Mucosa of stomach (tissue), 1 donor: ENCODE measurements around the gene LHFPL2.
"Not testable (repeated sequence)": the region's sequence is repeated elsewhere in the genome, so short reads cannot be mapped to it uniquely, and the experiment has no call there.

ENCODE experiments used
- H3K27me3 ChIP-seq: one replicate; pipeline ENCODE4 v1.7.0; 2013; ENCODE audit warnings: mild to moderate bottlenecking, low read length; ENCODE audit not compliant: control insufficient read depth, insufficient read depth
- H3K36me3 ChIP-seq: one replicate; pipeline ENCODE4 v1.7.0; 2013; ENCODE audit warnings: low read length; ENCODE audit not compliant: control insufficient read depth, insufficient read depth
- H3K4me1 ChIP-seq: one replicate; pipeline ENCODE4 v1.7.0; 2013; ENCODE audit warnings: mild to moderate bottlenecking, low read length; ENCODE audit not compliant: control insufficient read depth, insufficient read depth
- H3K4me3 ChIP-seq: one replicate; pipeline ENCODE4 v1.7.0; 2013; ENCODE audit warnings: low read length
- H3K9ac ChIP-seq: one replicate; pipeline ENCODE4 v1.7.0; 2013; ENCODE audit warnings: mild to moderate bottlenecking, low read length, moderate library complexity
- H3K9me3 ChIP-seq: one replicate; pipeline ENCODE4 v1.7.0; 2013; ENCODE audit warnings: mild to moderate bottlenecking, low read length, moderate library complexity; ENCODE audit not compliant: control insufficient read depth
- donor health status: Pancreatic carcinoma.

LHFPL2 gene

DNA sequence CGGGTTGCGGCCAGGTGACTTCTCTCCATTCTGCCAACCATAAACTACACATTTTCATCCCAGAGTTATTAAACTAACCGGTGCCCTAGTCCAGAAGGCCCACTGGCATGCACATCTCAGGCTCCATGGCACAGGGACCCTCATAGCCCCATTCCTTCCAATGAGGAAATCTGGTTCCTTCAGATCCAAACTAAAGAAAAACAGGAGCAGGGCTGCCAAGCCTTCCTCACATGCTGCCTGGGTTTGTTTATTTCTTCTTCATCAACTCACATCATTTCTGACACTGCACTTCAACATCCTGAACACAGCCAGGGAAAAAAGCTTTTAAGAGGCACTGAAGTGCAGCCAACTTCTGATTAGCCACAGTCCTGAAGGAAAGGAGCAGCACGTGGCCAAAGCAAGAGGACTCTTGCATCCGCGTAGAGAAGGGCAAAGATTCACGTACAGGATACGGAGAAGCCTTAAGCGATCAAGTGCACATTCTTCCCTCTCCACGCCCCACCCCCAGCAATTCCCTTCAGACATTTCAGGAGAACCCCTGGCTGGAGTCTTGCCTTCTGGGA, 22.5 kb downstream of the LHFPL2 start:
- Histone ChIP-seq H3K4me1 (peaks cover 4% of the 10 kb centered on the region), H3K27me3 (no peaks in the 10 kb centered on the region), H3K9me3 (no peaks in the 10 kb centered on the region), H3K9ac (no peak overlapping the region), H3K4me3 (no peak overlapping the region), H3K36me3 (peaks cover 4% of the 10 kb centered on the region)

DNA sequence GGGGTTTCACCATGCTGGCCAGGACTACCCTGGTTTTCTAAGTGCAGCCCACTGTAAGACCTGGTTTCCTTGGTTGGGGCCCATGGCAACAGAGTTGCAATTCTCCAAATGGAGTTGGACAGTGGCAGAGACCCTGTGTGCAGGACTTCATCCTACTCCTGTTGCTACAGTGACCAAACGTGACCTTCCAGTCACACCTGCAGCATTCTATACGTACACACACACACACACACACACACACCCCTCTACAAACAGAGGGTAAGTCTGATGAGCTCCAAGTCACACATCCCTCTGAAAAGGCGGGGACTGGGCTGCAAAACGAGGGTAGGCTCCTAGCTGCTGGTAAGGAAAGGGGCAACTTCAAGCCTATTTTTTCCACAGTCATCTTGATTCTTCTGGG, 23.6 kb downstream of the LHFPL2 start:
- Histone ChIP-seq H3K27me3 (no peaks in the 10 kb centered on the region), H3K9me3 (no peaks in the 10 kb centered on the region), H3K9ac (no peak overlapping the region), H3K4me3 (no peak overlapping the region), H3K36me3 (no peaks in the 10 kb centered on the region), H3K4me1 (peaks cover 4% of the 10 kb centered on the region)

- Histone ChIP-seq H3K27me3 (no peaks in the 10 kb centered on the region), H3K9me3 (no peaks in the 10 kb centered on the region), H3K9ac (no peak overlapping the region), H3K4me3 (no peak overlapping the region), H3K36me3 (no peaks in the 10 kb centered on the region), H3K4me1 (peaks cover 4% of the 10 kb centered on the region)
Observed at GRCh38 chr5:78624011-78624541, 24.5 kb downstream of the LHFPL2 start.

DNA sequence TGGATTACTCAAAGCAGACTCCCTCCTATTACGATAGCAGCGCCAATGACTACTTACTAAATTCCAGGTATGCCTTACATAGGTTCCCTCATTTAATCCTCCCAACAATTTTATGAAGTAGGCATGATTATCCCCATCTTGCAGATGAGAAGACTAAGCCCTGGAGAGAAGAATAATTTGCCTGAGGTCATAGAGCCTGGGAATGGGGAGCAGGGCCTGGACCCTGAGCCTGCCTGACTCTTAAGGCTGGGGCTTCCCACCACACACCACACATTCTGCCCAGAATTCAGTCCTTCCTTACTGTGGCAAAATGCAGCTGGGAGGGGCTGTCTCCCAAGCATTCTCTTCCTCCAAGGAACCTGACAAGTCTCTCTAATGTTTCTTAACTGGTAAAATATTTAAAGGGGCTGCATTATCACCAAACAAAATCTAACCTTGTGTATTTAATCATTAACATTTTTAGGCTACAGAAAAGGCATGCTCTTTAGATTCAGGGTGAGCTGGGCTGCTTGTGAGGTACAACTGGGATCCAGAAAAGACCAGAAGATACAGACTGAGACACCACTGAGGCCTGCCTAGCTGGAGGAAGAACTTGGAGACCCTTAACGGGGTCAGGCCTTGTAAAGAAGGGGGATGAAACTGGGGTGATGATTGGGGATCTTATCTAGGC, 26.1 kb downstream of the LHFPL2 start:
- H3K27me3 ChIP-seq = no peaks in the 10 kb centered on the region
- H3K4me3 ChIP-seq = no peak overlapping the region
- H3K9ac ChIP-seq = no peak overlapping the region
- no peaks in the 10 kb centered on the region for H3K36me3 ChIP-seq
- no peaks in the 10 kb centered on the region for H3K9me3 ChIP-seq
- H3K4me1 ChIP-seq = peaks cover 1% of the 10 kb centered on the region

GRCh38 chr5:78621291-78621738, 27.3 kb downstream of the LHFPL2 start:
- Histone ChIP-seq H3K4me1 (no peaks in the 10 kb centered on the region), H3K9me3 (no peaks in the 10 kb centered on the region), H3K4me3 (no peak overlapping the region), H3K27me3 (no peaks in the 10 kb centered on the region), H3K9ac (no peak overlapping the region), H3K36me3 (no peaks in the 10 kb centered on the region)

DNA sequence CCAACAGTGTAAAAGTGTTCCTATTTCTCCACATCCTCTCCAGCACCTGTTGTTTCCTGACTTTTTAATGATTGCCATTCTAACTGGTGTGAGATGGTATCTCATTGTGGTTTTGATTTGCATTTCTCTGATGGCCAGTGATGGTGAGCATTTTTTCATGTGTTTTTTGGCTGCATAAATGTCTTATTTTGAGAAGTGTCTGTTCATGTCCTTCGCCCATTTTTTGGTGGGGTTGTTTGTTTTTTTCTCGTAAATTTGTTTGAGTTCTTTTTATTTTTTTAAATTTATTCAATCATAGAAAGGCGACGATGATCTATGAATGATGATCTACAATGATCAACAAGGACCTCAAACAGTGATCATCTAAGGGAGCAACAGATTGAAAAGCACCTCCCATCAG, 28.5 kb downstream of the LHFPL2 start:
- not testable (repeated sequence) for H3K9ac ChIP-seq, H3K36me3 ChIP-seq, H3K4me3 ChIP-seq, H3K4me1 ChIP-seq, H3K9me3 ChIP-seq, H3K27me3 ChIP-seq

- Histone ChIP-seq H3K9me3 (no peaks in the 10 kb centered on the region), H3K4me3 (no peak overlapping the region), H3K36me3 (no peaks in the 10 kb centered on the region), H3K27me3 (no peaks in the 10 kb centered on the region), H3K9ac (no peak overlapping the region), H3K4me1 (no peaks in the 10 kb centered on the region)
Observed at GRCh38 chr5:78618303-78618702, 30.3 kb downstream of the LHFPL2 start.

- H3K9ac ChIP-seq = no peak overlapping the region
Observed at GRCh38 chr5:78615697-78616096, 32.9 kb downstream of the LHFPL2 start.

DNA sequence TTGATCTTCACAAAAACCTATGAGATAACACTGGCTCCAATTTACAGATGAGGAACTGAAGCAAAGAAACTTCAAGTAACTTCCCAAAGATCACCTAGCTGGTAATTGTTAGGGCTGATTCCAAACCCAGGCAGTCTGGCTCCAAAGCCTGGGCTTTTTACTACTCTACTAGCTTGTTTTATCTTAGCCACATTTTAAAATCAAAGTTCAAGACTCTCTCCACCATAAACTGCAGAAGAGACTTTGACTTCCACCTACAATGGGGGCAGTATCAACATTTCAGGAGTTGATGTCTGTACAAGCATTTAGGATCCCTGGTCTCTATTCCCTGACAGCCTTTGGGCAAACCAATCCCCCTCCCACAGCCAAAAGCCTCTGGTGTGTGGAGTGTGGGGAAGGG, 33.8 kb downstream of the LHFPL2 start:
- Histone ChIP-seq H3K4me1 (no peaks in the 10 kb centered on the region), H3K36me3 (no peaks in the 10 kb centered on the region), H3K9me3 (no peaks in the 10 kb centered on the region), H3K4me3 (no peak overlapping the region), H3K9ac (no peak overlapping the region), H3K27me3 (no peaks in the 10 kb centered on the region)

More at GRCh38 chr5:78615697-78616096, 32.9 kb downstream of the LHFPL2 start:
- Histone ChIP-seq H3K36me3 (no peaks in the 10 kb centered on the region), H3K27me3 (no peaks in the 10 kb centered on the region), H3K9me3 (no peaks in the 10 kb centered on the region), H3K4me1 (no peaks in the 10 kb centered on the region), H3K4me3 (no peak overlapping the region)

DNA sequence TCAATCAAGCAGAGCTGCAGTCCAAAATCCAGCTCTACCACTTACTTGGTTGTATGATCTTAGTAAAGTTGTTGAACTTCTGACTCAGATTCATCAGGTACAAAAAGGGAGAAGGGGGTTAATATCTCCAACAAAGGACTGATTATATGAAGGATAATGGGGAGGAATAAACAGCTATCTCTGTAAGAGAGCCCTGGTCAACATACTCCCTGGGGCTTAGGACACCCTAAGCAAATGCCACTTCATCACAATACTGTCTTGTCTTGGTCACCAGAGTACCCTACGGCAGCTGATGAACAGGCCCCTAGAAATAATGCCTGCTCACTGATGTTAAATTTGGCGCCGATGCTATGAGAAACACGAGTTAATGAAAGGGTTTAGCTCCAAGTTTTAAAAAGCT, 34.8 kb downstream of the LHFPL2 start:
- Histone ChIP-seq H3K4me3 (no peak overlapping the region), H3K9me3 (no peaks in the 10 kb centered on the region), H3K27me3 (no peaks in the 10 kb centered on the region), H3K9ac (no peak overlapping the region), H3K4me1 (no peaks in the 10 kb centered on the region), H3K36me3 (no peaks in the 10 kb centered on the region)

- Histone ChIP-seq H3K36me3 (no peaks in the 10 kb centered on the region), H3K4me1 (no peaks in the 10 kb centered on the region), H3K4me3 (no peak overlapping the region), H3K9ac (no peak overlapping the region), H3K9me3 (no peaks in the 10 kb centered on the region), H3K27me3 (no peaks in the 10 kb centered on the region)
Observed at GRCh38 chr5:78613151-78613533, 35.4 kb downstream of the LHFPL2 start.

GRCh38 chr5:78612227-78613150, 36.1 kb downstream of the LHFPL2 start:
- no peaks in the 10 kb centered on the region for H3K27me3 ChIP-seq
- no peaks in the 10 kb centered on the region for H3K36me3 ChIP-seq
- H3K9ac ChIP-seq = no peak overlapping the region
- no peak overlapping the region for H3K4me3 ChIP-seq
- no peaks in the 10 kb centered on the region for H3K9me3 ChIP-seq
- H3K4me1 ChIP-seq = no peaks in the 10 kb centered on the region
